ENCODE data around the gene SNHG17.
"Not testable (repeated sequence)": the region's sequence is repeated elsewhere in the genome, so short reads cannot be mapped to it uniquely, and the experiment has no call there.

The SNHG17 gene

GRCh38 chr20:38424401-38424800 is 10.7 kb downstream of the SNHG17 start:
- no peak overlapping the region for H3K4me3 ChIP-seq (ENCODE audit: low read depth, low read length)
- no peak for DNase-seq (ENCODE audit: low read depth)

GRCh38 chr20:38423541-38423940 is 11.6 kb downstream of the SNHG17 start:
- no peak overlapping the region for H3K4me3 ChIP-seq (ENCODE audit: low read depth, low read length)
- no peak for DNase-seq (ENCODE audit: low read depth)

GRCh38 chr20:38421915-38422314 is 13.2 kb downstream of the SNHG17 start:
- no peak overlapping the region for H3K4me3 ChIP-seq (ENCODE audit: low read depth, low read length)
- DNase-seq (ENCODE audit: low read depth): no peak

GRCh38 chr20:38420388-38421085 is 14.6 kb downstream of the SNHG17 start:
- no peak for DNase-seq (ENCODE audit: low read depth)
- H3K4me3 ChIP-seq (ENCODE audit: low read depth, low read length): no peak overlapping the region

- no peak overlapping the region for H3K4me3 ChIP-seq (ENCODE audit: low read depth, low read length)
- no peak for DNase-seq (ENCODE audit: low read depth)
Measured at GRCh38 chr20:38418509-38419204, 16.5 kb downstream of the SNHG17 start.

- DNase-seq (ENCODE audit: low read depth): no peak
- H3K4me3 ChIP-seq (ENCODE audit: low read depth, low read length): no peak overlapping the region
Measured at GRCh38 chr20:38414769-38415450, 20.2 kb downstream of the SNHG17 start.

GRCh38 chr20:38412877-38413577 is 22.1 kb downstream of the SNHG17 start:
- no peak overlapping the region for H3K4me3 ChIP-seq (ENCODE audit: low read depth, low read length)
- DNase-seq (ENCODE audit: low read depth): no peak

- not testable (repeated sequence) for H3K4me3 ChIP-seq (ENCODE audit: low read depth, low read length); DNase-seq (ENCODE audit: low read depth)
Measured at GRCh38 chr20:38407822-38408221, 27.3 kb downstream of the SNHG17 start.

- no peak overlapping the region for H3K4me3 ChIP-seq (ENCODE audit: low read depth, low read length)
- no peak for DNase-seq (ENCODE audit: low read depth)
Measured at GRCh38 chr20:38407321-38407720, 27.8 kb downstream of the SNHG17 start.

- DNase-seq (ENCODE audit: low read depth): no peak
- H3K4me3 ChIP-seq (ENCODE audit: low read depth, low read length): no peak overlapping the region
Measured at GRCh38 chr20:38406476-38406875, 28.7 kb downstream of the SNHG17 start.

- no peak overlapping the region for H3K4me3 ChIP-seq (ENCODE audit: low read depth, low read length)
- no peak for DNase-seq (ENCODE audit: low read depth)
Measured at GRCh38 chr20:38405132-38405531, 30.0 kb downstream of the SNHG17 start.

- no peak for DNase-seq (ENCODE audit: low read depth)
Measured at GRCh38 chr20:38404016-38404415, 31.1 kb downstream of the SNHG17 start.

GRCh38 chr20:38402816-38403215 is 32.3 kb downstream of the SNHG17 start:
- DNase-seq (ENCODE audit: low read depth): no peak
- no peak overlapping the region for H3K4me3 ChIP-seq (ENCODE audit: low read depth, low read length)

More at GRCh38 chr20:38404016-38404415, 31.1 kb downstream of the SNHG17 start:
- H3K4me3 ChIP-seq (ENCODE audit: low read depth, low read length): no peak overlapping the region

- H3K4me3 ChIP-seq (ENCODE audit: low read depth, low read length): no peak overlapping the region
- no peak for DNase-seq (ENCODE audit: low read depth)
Measured at GRCh38 chr20:38402089-38402488, 33.0 kb downstream of the SNHG17 start.

- not testable (repeated sequence) for H3K4me3 ChIP-seq (ENCODE audit: low read depth, low read length); DNase-seq (ENCODE audit: low read depth)
Measured at GRCh38 chr20:38395751-38396395, 39.3 kb downstream of the SNHG17 start.

- no peak overlapping the region for H3K4me3 ChIP-seq (ENCODE audit: low read depth, low read length)
- no peak for DNase-seq (ENCODE audit: low read depth)
Measured at GRCh38 chr20:38395165-38395564, 40.0 kb downstream of the SNHG17 start.

- H3K4me3 ChIP-seq (ENCODE audit: low read depth, low read length): no peak overlapping the region
- DNase-seq (ENCODE audit: low read depth): no peak
Measured at GRCh38 chr20:38393259-38393658, 41.9 kb downstream of the SNHG17 start.

GRCh38 chr20:38392356-38392755 is 42.8 kb downstream of the SNHG17 start:
- DNase-seq (ENCODE audit: low read depth): no peak

GRCh38 chr20:38387953-38388352 is 47.2 kb downstream of the SNHG17 start:
- no peak overlapping the region for H3K4me3 ChIP-seq (ENCODE audit: low read depth, low read length)
- DNase-seq (ENCODE audit: low read depth): no peak

More at GRCh38 chr20:38392356-38392755, 42.8 kb downstream of the SNHG17 start:
- H3K4me3 ChIP-seq (ENCODE audit: low read depth, low read length): no peak overlapping the region
